Cardiac septum (tissue), 1 donor: ENCODE measurements around the gene SENP1. TPM values are rescaled to one million over a fixed set of nuclear protein-coding genes. Genes with fewer than 3 reads are reported as not detected.
A peak's percentile ranks its signal among the peaks of the same experiment; 100 is the strongest.

Experiments used
- DNase-seq: peaks from one replicate; pipeline ENCODE4 v3.0.0-alpha.2; 2020; ENCODE audit warnings: low spot score
- intact Hi-C: fragments of 100-400 bp; cut with DNase I; formaldehyde crosslinking; loops from one replicate; pipeline ENCODE4 v1.14.0; 2022
- total RNA-seq: library from RNA; stranded (reverse); fragmentation: NEBNext Ultra II Directional; extraction: Animal tissue kit (Norgen Biotek cat#: 25700); gene quantifications from one replicate; pipeline ENCODE4 v1.2.1, GENCODE V29; 2021
- donor health status: DM: no; HTN: no; CAD: no.

Gene SENP1
- total RNA-seq, 1 donor from 2014 or later, result 10.1 TPM

GRCh38 chr12:48025281-48025680, 80.6 kb downstream of the SENP1 start:
- intact Hi-C loops, result no loop called here
- DNase-seq, result no peak

GRCh38 chr12:48024735-48025134, 81.1 kb downstream of the SENP1 start:
- intact Hi-C loops, result no loop called here
- DNase-seq, result no peak

DNA sequence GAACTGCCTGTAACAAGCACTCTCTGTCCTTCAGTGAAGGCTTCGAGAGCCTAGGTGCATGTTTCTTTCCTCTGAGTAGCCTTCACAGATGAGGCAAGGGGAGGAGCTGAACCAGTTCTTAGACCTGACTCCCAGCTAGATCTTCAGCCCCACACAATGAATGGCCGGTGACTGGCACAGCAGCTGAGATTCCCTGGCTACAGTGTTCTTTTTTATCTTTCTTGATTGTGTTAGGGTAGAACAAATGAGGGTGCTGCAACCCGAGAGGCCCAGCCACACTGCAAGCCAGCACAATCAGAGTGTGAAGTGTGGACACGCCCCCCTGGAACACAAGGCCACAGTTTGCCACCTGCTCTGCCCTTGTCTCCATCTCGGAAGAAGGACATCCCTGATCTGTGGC, 82.5 kb downstream of the SENP1 start:
- intact Hi-C loops, result no loop called here
- no peak for DNase-seq

- intact Hi-C loops, result no loop called here
Measured at GRCh38 chr12:48022676-48023385, 83.0 kb downstream of the SENP1 start.

GRCh38 chr12:48022180-48022521, 83.7 kb downstream of the SENP1 start:
- intact Hi-C loops, result no loop called here
- DNase-seq, result no peak

More at GRCh38 chr12:48022676-48023385, 83.0 kb downstream of the SENP1 start:
- DNase-seq, result no peak

DNA sequence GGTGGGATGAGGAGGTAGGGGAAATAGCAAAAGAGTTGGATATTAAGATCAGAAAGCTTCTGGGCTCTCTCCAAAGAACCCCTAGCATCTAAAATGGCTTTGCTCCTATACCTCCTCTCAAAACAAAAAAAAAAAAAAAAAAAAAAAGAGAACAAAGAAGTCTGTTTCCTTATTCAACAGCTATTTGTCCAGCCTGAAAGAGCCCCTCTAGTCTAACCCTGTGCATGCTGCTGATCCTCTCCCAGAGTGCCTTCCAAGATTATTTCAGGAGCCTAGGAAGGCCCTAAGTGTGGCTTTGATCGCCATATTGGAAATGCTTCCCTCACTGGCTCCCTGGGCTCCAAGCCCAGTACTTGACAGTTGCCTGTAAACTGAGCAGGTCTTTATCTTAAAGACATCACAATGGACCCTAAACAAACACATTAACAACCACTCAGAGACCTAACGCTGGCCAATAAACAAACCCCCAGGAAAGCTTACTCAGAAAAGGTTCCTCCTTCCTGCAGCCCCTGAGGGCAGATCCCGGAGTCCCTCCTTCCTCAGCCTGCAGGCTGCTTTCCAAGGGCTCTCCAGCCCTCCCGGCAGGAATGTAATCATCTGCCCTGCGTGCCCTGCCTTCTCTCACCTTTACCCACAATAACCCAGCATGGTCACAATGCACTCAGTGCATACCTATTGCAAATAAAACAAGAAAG, 84.2 kb downstream of the SENP1 start:
- no peak for DNase-seq
- intact Hi-C loops, result no loop called here

DNA sequence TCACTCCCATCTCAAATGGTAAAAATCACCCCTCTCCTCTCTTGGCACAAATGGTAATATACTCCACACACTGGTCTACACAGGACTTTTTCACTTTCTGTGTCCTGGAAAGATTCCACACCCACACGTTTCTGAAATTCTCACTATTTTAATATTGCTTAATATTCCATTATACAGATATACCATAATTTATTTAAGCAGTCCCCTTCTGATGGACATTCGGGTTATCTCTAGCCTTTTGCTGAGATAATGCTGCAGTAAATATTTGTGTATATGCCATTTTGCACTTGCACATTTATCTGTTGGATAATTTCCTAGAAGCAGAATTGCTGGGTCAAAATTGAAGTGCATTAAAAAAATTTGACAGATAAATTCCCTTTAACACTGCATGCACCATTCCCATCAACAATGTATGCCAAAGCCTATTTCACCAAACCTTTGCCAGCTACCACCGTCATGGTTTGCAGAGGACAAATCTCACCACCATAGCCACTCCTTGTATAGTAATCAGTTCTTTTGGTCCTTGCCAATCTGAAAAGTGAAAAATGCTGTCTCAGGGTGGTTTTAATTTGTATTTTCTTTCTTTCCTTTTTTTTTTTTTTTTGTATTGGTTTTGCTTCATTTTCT, 86.1 kb downstream of the SENP1 start:
- intact Hi-C loops, result no loop called here
- DNase-seq, result no peak

GRCh38 chr12:48018618-48018995, 87.3 kb downstream of the SENP1 start:
- intact Hi-C loops, result no loop called here
- DNase-seq, result no peak

GRCh38 chr12:48017921-48018617, 87.8 kb downstream of the SENP1 start:
- intact Hi-C loops, result no loop called here
- no peak for DNase-seq

- DNase-seq, result no peak
- intact Hi-C loops, result no loop called here
Measured at GRCh38 chr12:48017496-48017895, 88.4 kb downstream of the SENP1 start.

DNA sequence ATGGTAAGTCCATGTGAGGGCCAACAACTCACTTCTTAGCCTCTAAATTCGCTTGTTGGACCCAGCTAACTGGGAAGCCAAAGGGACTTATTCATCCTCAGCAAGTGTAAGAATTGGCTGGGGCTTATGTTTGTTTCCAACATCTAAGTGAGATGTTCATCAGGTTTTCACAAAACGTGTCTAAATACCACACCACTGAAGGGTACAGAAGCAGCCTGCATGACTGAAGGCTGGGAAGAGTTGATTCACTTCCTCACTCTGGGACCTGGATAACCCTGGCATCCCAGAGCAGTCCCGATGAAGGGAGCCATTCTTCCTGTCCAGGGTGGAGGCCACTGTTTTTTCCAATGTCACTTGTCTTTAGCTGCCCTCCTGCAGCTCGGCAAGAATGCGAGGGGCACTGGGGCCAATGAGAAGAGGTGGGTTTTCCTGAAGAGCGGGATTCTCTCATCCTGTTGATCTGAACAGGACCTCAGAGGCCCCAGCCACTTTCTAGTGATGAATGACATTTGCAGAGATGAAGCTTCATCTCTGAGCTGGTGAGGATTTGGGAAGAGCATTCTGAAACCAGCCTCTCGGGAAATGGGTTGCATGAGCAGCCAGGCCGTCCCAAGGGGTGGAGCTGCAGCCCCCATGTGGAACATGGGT, 89.4 kb downstream of the SENP1 start:
- peak; percentile 20 for DNase-seq
- intact Hi-C loops, result no loop called here

DNA sequence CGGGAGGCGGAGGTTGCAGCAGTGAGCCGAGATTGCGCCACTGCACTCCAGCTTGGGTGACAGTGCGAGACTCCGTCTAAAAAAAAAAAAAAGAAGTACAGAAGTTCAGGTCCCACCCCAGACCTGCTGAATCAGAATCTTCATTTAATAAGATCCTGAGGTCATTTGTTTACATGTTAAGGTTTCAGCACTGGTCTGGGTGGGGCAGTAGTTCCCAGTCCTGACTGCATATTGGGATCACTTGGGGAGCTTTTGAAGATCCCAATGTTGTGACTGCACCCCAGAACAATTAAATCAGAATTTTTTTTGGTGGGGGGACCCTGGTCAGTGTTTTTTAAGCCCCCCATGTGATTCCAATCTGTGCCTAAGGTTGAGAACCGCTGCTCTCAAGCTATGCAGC, 89.9 kb downstream of the SENP1 start:
- intact Hi-C loops, result no loop called here

DNA sequence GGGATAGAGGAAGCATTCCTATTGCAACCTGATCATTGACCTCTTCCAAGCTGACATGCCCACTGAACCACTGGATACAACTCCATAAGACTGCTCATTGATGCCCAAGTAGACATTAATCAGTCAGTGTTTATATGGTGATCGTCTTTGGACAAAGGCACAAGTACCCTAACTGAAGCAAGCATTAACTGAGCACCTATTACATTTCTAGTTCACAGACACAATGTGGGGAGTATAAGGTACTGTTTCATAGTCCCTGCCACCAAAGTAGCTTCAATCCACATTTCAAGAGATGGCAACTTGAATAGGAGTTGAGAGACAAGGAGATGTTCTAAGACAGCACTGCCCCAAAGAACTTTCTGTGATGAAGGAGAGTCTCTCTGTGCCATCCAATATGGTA, 90.8 kb downstream of the SENP1 start:
- intact Hi-C loops, result no loop called here
- no peak for DNase-seq

More for the DNA sequence above, 89.9 kb downstream of the SENP1 start:
- no peak for DNase-seq

DNA sequence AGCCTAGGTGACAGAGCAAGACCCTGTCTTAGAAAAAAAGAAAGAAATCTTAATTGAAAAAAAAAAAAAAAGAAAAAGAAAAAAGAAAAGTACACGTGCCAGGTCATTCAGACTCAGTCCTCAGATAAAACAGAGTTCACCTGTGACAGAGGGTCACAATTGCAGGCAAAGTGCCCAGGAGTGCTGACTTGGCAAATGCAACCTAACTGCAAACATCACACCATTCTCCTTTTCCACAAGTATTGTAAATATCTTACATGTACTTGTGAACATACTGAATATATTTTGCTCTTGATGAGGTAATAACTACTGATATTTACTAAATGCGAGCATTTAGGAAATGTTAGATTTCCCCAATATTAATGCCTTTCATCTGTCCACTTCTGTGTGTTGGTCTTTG, 92.6 kb downstream of the SENP1 start:
- no peak for DNase-seq
- intact Hi-C loops, result no loop called here

DNA sequence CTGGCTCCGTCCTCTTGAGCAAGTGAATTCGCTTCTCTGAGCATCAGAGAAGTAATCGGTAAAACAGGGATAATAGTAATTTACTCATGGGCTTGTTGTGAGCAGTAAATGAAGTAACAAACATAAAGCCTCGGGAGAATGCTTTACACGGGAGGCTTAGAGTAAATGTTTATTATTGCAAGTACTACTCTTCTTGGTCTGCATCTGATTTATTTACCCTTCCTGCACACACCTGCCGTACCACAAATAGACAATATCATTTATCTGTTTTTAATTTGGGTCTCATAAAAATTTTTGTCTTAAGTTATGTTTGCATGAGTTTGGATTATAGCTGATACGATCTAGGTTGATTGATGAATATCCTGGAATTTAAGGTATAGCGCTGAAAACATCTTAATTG, 93.8 kb downstream of the SENP1 start:
- no peak for DNase-seq
- intact Hi-C loops, result no loop called here

DNA sequence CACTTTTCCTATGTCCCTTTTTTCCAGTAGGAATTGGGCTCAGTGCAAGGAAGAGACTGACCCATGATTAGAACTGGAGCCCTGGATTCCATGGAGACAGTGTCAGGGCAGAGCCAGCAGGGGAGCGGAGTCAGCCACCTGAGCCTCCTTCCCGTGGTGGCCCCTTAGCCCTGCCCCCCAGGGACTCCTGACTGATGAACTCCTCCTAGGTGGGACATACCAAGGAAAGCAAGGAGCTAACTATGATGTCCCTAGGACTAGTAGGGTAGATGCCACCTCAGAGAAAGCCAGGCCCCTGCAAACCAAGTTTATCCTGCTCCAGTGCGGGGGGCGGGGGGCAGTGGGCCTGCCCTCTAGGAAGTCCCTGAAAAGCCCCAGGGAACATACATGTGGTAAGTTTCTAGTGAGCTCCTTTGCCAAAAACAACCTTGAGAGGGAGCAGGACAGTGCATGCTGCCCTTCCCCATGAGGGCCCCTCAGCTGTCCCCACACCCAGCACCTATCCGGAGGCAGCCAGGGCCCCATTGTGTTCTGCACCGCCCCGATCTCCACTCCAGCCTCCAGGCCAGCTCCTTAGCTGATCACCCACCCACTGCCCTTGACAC, 95.4 kb downstream of the SENP1 start:
- DNase-seq, result no peak
- intact Hi-C loops, result no loop called here

DNA sequence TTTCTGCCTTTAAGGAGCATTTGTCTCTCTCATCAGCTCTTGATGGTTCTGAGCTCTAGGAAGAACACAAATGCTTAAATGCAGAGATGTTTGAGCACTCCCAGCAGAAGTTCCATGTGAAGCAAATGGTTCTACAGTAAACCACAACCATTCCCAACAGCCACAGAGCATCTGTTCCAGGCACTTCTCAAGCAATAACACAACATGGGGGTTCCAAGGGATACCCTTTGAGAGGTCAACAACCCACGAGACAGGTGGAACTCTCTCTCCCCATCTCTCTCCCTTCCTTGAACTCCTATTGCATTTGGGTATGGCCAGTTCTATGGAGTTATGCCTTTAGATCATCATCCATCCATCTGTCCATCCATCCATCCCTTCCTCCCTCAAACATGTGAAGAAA, 96.4 kb downstream of the SENP1 start:
- no peak for DNase-seq
- intact Hi-C loops, result no loop called here

DNA sequence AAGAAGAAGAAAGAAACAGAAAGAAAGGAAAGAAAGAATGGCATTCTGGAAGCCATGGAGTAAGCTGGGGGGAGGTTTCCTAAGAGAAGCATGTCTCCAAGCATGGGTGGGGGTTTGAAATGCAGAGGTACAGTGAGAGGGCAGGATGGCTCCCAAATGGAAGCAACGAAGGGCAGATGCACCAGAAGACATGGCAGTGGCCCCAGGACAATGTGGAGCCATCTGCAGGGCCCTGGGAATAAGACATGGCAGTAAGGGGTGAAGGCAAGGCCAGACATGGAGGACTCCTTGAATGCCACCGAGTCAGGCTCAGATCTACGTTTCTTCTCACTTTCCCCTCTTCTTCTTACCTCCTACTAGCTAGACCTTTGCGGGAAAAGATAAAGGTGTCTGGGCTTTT, 96.9 kb downstream of the SENP1 start:
- intact Hi-C loops, result no loop called here
- DNase-seq, result no peak

DNA sequence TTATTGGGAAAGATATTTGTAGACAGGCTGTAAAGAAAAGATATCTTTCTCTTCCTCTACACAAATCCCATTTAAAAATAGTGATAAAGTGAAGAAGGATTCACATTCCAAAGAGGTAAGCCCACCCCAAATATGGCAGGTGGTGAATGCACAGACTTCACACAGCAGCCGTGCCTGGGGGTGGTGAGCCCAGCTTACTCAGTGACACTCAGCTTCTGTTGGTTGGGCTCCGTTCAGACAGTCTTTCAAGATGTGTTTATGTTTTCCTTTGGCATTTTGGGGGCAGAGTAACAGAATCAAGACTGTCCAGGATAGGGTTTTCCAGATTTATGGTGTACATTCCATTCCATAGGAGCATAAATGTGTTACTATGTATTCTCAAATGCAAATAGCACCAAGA, 97.5 kb downstream of the SENP1 start:
- intact Hi-C loops, result no loop called here
- no peak for DNase-seq

DNA sequence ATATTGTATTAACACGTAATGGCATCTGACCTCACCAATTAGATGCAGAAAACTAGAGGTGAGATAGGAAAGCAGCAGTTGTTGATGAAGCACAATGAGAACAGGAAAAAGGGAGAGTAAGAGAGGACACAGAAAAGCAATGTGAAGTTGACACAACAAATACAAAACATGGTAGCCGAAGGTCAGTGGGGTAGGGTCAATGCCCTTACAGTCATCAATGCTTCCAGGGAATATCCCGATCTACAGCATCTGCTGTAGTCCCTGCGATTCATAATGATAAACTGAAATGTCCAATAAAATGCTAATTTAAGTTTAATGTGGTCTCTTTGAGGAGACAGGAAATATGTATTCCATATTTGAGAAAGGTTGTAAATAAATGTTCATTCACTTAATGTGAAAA, 98.7 kb downstream of the SENP1 start:
- intact Hi-C loops, result no loop called here
- no peak for DNase-seq
